ENCODE data around the gene PTGDR2.
A peak's percentile ranks its signal among the peaks of the same experiment; 100 is the strongest.

The PTGDR2 gene

DNA sequence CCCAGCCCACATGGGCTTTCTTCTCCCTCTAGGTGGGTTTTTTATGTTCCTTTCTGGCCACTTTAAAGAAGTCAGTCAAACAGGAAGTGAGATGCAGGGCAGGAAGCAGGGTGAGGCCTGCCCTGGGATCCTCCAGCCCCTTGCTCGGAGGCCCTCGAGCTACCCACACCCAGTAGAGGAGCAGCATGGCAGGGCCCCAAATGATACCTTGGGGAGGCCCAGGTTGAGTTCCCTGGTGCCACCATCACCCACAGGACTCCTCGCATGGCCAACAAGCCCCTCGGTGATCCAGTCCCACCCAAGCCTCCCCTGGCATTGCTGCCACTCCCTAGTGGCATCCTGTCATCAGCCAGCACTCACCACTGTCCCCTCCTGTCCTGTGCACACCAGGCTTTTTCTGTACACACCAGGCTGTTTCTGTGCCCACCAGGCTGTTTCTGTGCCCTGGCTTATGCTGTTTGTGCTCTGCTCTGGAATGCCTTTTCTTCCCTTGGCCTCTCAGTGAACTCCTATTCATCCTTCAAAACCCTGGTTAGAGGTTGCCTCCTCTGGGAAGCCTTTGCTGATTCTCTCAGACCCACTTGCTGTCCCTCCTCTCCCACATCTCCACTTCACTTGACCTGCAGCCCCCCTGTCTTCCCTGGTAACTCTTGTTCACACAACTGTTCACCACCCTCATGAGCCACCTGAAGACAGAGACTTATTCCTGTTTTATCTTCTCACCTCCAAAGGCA is 3.1 kb upstream of the PTGDR2 start:
- no peak for DNase-seq

DNA sequence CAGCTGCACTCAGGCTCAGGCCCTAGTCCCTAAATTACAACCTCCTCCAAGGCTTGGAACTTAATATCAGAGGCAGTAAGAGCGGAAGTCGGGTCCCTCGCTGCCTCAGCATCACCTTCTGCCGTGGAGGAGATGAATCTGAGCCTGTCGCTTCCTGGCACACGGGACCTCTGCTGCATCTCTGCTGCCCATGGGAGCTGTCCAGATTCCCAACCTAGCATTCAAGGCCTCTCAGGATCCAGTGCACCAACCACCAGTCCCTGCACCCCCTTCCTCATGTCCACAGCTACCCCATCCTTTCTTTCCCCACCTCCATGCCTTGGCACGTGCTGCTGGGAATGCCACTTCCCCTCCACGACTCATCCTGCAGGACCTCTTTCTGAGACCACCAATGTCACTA is 2.5 kb upstream of the PTGDR2 start:
- no peak for DNase-seq

DNA sequence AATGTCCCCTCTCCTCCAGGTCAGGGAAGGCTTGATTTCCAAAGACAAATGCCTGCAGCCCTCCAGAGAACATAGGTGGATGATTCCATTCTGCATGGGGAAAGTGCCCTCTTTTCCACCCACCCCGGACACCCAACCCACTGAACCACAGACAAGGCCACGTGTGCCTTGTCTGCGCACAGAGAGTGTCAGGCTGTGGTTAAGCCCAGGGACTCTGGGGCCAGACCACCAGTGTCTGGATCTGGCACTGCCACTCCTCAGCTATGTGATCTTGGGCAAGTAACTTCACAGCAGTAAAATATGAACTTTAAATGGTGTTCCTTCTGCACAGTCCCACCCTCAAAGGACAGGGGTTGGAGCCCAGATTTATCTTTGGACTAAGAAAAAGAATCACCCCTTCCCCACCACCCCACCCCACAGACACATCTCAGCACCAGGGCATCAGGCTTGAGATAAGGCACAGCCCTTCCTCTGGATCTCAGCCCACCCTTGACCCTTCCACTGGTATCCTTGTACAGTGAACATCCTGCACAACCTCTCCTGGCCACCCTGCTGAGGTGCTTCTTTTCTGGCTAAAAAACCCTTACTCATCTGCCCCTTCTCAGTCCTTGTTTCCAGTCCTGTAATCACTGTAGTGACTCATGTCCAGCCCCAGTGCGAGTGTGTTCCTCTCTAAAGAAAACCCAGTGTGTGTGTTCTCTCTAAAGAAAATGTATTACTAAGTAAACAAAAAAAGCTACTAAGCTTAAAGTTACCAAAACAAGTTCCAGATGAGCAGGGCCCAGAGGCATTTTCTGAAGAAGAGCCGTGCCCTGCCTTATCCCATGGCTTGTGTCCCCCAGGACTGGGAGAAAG is 1.9 kb upstream of the PTGDR2 start:
- DNase-seq = peak; percentile 7

DNA sequence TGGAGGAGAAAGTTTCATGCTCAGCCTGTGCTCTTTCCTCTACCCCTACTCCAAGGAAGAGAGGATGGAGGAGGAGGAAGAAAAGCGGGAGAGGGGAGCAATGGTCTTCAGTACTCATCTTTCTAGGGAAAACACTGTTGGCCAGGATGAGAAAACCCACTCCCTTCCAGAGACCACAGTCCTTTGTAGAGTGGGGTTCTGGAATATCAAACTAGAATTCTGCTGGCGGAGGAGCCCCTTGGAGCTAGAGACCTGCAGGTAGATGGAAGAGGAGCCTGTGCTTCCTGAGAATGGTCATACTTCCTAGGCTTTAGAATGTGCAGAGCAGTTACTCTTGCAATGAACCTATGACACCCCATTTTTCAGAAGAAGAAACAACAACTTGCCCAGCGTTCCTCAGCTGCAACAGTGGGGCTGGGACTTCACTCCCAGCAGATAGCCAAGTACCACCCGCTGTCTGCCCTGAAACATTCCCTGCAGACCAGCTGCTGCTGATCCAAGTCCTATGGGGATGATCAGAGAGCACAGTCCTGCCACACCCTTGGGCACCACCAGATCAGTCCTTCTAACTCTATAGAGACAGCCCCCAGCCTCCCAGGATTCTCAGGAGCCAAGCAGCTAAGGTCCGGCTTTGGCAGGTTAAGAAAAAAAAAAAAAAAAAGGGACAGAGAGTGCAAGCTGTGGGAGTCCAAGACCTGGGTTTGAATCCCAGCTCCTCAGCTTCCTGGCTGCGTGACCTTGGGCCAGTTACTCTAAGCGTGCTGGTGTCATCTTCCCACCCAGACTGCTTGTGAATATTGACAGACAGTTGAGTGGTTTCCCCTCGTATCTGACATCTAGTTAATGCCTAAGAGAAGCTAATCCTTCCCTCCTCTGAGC is 664 bp downstream of the PTGDR2 start:
- DNase-seq = no peak

DNA sequence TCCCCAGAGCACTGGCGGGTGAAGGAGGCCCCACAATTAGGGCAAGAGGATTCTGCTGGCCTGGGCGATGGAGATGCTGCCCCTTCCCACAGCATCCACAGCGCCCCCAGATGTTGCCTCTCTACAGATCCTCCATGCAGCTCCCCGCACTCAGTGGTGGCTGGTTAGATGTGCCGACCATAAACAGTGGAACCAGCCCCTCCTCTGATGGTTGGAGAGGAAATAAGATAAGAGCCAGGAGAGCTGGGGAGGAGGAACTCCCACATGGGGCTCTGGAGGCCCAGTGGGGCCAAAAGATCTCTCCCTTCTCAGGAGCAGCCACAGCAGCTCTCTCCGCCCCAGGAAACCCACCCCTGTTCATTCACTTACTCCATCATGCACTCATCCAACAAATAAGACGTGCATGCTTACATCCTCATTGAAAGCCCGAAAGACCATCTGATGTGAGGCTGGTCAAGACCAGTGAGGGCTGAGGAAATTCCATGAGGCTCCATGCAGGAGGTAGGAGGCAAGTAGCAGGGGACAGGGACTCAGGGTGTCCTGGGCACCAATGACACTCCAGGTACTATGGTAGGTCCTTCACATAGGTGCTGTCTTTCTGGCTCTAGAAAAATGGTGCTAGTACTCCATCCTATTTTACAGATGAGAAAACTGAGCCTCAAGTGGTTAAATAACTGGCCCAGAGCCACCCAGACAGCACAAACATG is 1.5 kb downstream of the PTGDR2 start:
- no peak for DNase-seq

DNA sequence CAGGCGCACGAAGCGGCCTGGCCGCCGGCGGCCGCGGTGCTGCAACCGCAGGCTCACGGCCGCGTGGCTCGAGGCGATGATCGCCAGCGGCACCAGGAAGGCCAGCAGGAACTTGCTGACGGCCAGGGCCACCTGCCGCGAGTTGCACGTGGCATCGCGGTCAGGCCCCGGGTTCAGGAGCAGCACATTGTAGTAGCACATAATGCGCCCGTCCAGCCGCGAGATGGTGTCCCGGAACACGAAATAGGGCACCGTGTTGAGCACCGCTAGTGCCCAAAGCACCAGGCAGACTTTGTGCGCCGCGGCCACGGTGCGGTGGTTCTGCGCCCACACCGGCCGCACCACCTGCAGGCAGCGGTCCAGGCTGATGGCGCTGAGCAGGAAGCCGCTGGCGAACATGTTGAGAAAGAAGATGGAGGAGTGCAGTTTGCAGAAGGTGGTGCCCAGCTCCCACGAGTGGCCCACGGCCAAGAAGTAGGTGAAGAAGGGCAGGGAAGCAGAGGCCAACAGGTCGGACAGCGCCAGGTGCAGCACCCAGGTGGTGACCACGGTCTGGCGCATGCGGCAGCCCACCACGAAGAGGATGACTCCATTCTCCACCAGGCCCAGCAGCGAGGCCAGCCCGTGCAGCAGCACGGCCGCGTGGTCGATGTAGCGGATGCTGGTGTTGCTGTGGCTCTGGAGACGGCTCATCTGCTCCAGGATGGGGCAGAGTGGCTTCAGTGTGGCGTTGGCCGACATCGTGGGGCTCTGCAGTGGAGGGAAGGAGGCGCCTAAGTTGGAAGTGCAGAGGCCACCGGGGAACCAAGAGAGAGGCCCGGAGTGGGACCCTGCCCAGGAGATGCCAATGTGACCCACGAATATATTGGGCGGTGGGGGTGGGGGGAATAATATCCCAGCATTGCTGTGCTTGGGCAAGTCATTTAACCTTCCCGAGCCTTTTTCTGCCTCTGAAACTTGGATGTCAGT is 2.5 kb downstream of the PTGDR2 start:
- no peak for DNase-seq

DNA sequence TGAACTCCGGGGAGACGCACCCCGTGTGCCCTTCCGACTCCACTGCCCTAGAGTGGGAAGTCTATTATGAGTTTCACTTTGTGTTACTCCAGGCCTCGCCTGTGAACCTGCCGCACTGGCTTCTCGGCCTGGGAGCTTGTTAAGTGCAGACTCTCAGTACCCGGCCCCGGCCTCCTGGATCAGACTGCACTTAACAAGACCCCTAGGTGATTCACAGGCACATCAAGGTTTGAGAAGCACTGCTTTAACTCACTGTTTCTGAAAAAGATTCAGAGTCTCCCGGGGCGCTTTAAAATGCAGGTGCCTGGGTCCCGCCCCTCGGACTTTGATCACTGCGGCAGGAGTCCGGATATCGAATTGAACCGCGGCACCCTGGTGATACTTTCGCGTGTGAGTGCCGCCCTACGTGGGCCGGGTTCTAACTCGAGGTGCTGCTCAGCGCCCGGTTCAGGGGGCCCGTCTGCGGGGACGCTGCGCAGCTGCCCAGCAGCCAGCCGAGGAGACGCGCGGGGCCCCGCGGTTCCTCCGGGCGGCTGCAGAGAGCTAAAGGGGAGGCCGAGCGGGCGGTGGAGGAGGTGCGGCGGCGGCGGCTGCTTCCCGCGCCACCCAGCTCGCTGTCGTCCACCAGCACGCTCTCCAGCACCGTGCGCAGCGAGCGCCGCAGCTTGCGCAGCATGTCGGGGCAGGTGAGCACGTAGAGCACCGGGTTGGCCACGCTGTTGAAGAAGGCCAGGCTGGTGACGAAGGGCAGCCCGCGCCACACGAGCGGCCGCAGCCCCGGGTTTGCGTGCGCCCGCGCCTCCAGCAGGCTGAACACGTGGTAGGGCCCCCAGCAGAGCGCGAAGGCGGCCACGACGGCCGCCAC is 3.4 kb downstream of the PTGDR2 start:
- DNase-seq = no peak

DNA sequence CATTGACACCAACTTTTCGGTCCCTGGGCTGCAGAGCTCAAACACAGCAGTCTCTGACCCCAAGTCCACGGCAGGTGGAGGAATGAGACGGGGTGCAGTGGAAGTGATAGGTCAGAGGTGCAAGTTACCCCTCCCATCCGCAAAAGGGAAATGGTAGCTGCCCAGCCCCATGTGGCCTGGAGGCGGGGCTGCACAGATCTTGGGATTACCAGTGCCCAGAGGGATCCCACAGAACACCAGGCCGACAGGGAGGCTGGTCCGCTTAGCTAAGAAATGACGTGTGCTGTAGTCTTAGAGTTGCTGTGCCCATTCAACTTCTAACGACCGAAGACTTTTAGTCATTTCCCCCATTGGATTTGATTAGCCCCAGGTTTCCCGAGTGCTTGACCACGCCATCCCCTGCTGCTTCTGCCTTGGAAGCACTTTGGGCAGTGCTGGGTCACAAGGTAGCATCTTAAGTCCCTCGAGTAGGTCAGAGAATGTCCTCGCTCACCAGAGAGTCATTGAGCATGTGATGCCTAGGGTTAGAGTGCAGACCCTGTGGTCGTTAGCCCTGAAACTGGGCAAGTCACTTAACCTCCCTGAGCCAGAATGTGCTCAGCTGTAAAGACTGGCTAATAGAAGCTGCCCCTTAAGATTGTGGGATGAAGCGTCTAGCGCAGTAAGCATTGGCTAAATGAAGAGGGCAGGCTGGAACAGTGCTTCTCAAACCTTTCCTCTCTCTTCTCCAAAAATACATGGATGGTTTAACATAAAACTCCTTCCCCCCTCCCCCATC is 4.2 kb downstream of the PTGDR2 start:
- DNase-seq = no peak

DNA sequence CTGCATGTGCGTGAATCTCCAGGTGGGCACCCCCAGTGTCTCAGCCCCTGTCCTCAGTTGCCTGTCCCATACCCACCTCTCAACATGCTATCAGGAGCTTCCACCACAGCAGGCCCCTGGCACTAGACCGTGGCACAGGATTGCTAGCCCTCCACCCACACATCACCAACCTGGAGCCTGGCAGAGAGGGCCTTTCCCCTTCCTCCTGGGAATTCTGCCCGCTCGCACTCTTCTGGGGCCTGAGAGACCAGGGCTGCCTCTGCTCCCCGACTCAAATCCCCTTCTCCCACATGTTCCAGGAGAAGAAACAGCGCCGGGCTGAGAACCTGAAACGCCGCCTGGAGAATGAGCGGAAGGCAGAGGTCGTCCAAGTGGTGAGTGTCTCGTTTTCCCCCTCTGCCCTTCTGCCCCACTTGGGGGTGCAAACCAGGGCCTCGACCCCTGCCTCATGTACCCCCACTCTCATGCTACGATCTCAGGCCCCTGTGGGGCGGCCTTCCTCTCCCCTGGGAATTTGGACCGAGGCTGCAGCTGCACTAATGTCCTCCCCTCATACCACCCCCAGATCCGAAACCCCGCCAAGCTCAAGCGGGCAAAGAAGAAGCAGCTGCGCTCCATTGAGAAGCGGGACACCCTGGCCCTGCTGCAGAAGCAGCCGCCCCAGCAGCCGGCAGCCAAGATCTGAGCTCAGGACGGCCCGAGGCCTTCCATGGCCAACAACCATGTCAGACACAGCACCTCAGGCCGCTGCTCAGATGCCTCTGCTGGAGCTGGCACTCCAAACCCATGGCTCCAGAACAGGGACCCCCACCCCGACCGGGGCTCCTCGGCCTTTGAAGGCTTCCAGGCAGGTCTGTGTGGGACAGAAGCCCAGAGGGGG is 5.9 kb downstream of the PTGDR2 start:
- no peak for DNase-seq

DNA sequence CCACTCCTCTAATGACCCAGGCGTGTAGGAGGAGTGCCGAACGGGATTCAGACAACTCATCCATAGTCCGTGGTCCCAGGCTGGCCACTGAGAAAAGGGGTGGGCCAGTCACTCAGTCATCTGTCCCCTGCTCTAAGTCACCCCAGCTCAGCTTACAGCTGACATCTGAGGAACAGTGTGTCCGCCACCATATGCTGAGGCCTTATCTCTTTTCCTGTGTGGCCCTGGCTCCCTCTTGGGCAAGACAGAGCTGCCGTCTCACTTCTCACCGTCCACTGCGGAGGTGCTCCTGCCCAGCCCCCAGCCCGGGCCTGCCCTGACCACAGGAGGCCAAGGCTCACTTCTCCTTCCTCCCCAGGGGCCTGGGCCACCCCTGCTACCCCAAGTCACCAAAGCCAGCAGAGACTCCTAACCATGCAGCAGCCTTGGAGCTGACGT is 7.0 kb downstream of the PTGDR2 start:
- no peak for DNase-seq

DNA sequence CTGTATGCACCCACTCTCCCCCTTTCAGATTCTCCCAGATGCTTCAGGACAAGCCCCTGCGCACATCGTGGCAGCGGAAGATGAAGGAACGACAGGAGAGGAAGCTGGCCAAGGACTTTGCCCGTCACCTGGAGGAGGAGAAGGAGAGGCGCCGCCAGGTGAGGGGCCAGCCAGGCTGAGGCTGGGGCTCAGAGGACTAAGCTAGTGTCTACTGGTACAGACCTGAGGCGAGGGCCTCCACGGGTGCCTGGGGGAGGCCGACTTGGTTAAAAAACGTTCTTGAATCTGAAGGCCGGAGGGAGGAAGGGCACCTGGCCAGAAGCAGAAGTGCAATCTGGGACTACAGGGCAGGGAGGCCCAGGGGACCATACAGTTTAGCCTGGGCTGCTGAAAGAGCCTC is 7.9 kb downstream of the PTGDR2 start:
- DNase-seq = no peak

DNA sequence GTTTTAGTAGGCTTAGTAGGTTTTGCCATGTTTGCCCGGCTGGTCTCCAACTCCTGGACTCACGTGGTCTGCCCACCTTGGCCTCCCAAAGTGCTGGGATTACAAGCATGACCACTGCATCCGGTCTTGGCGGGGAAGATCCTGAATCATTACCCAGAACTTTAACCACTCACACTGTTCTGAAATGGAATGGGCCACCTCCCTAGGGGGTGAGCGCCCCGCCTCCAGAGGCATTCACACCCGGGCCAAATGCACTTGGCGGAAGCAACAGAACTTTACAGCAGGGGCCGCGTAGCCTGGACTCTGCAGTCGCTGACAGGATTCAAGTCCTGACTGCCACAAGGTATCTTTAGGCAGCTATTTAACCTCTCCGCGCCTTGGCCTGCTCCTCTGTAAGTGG is 8.5 kb downstream of the PTGDR2 start:
- DNase-seq = no peak

DNA sequence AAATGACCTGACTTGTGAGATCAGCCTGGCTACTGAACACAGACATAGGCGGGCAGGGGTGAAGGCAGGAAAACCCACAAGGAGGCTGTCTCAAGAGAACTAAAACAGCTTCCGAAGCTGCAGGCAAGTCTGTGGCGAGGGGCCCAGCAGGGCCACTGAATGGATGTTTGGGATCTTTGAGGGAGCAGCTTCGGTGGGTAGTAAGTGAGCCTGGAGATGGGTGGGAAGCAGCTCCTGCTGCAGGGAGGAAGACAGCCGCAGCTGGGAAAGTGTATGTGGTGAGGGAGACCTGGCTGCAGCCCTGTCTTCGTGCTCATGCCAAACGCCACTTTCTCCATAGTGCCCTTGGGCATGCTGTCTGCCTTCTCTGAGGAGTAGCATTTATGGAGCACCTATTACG is 10.4 kb downstream of the PTGDR2 start:
- DNase-seq = no peak

DNA sequence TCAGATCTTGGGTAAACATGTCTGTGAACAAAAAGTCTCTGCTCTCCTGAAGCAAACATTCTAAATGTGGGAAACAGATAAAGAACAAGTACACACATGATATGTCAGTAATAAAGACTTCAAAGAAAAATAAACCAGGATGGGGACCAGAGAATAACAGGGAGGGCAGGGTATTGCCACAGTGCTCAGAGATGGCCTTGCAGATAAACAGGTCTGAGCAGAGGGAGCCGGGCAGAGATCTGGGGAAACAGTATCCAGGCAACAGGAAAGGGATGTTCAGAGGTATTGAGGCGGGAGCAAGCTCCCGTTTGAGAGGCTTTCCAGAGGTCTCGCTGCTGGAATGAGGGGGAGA is 10.9 kb downstream of the PTGDR2 start:
- no peak for DNase-seq

DNA sequence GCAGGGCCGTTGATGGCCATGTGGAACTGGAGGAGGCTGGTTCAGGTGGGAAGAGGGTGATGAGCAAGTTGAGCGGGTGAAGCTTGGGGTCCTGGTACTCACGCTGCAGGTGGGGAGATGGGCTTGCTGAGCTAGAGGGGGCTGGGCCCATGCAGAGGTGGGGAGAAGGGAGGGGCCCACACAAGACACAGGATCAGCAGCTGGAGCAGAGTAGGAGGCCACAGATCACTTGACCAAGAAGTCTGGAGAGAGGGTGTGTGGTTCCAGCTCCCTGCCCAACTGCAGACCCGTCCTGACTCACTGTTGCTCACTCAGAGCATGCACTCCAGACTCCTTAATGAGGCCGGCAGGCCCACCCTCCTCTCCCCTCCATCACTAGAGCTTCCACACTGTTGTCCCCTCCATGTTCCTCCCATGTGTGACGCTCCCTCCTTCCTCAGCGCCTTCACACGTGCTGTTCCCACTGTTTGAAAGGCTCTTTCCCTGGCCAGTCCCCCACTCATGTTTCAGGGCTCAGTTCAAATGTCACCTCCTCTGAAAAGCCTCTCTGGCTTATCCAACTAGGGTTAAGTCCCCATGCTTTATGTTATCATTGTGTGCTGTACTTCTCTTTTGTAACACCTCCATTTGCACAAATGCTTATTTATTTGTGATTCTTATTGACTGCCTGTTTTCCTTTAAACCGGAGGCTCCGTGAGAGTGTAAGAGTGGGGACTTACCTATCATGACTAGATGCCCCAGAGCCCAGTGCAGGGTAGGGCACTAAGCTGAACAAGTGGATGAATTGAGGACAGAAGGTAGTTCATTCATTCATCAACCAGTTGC is 11.5 kb downstream of the PTGDR2 start:
- DNase-seq = peak; percentile 13

DNA sequence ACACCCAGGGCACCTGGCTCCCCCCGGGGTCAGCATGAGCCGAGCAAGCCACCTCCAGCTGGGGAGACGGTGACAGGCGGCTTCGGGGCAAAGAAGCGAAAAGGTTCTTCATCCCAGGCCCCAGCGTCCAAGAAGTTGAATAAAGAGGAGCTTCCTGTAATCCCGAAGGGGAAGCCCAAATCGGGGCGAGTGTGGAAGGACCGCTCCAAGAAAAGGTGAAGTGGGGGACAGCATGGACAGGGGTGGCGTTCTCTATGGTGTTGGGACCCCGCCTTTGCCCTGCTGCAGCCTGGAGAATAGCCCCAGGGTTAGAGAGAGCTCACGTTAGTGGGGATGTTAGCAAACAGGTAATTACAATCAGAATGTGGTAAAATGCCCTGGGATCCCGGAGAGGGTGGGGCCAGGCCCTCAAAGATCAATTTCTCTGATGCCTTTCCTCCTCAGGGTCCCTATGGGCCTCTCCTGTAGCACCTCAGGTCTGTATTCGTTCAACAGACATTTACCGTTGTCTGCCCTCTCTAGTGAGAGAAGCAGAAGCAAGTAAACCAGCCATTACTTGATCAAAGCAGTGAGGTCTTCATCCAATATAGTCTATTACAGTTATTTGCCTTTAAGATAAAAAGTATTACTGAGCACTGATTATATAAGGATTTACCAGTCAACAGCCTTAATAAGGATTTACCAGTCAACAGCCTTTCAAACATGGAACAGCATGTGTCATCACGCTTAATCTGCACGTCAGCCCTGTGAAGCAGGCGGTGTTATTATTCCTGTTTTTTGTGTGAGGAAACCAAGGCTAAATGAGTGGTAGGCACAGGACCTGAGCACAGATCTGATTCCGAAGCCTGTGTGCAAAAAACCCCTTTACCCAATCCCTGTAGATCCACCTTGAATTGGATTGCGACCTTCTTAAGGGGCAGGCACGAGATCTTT is 12.8 kb downstream of the PTGDR2 start:
- no peak for DNase-seq
